ENCODE measurements around the gene TSPAN16. TPM values are rescaled to one million over a fixed set of nuclear protein-coding genes. Genes with fewer than 3 reads are reported as not detected.

Gene TSPAN16
- total RNA-seq, 1 experiment from 2014 or later = not detected

- peaks cover 14% of the 10 kb centered on the region for H3K4me1 Mint-ChIP-seq
These were observed 59.5 kb downstream of the TSPAN16 start, which contains the start of gene PLPPR2 for GRCh38 chr19:11355160-11356073. Gene PLPPR2 (plus strand): TSS chr19:11355432. CDS start chr19:11357674, 2,242 bp downstream.

GRCh38 chr19:11356074-11356397 is 60.1 kb downstream of the TSPAN16 start:
- peaks cover 19% of the 10 kb centered on the region for H3K4me1 Mint-ChIP-seq
- ChIA-PET CTCF (no interaction called here), POLR2A (no interaction called here)
- TF ChIP-seq GTF2I (CRISPR knock-in tag; conservative IDR thresholded peaks at IDR 0.05) = no peak
- no peak for TF ChIP-seq SMAD3 (CRISPR knock-in tag; IDR thresholded peaks at IDR 0.05; ENCODE audit: borderline replicate concordance)
- no peak for TF ChIP-seq SP1 (CRISPR knock-in tag; conservative IDR thresholded peaks at IDR 0.05)
- TF ChIP-seq ZBTB43 (CRISPR knock-in tag; IDR thresholded peaks at IDR 0.05) = no peak
- TF ChIP-seq ZNF281 (CRISPR knock-in tag; IDR thresholded peaks at IDR 0.05) = no peak
- no peak for DNase-seq (ENCODE audit: low spot score)
- no peaks in the 10 kb centered on the region for H3K9me3 Mint-ChIP-seq
- peak overlapping the region; percentile 75 for H3K4me3 Mint-ChIP-seq
- peaks cover 77% of the 10 kb centered on the region for H3K27me3 Mint-ChIP-seq (ENCODE audit: low read depth)
- H3K36me3 Mint-ChIP-seq = no peaks in the 10 kb centered on the region
- no peak for ATAC-seq
- H3K27ac Mint-ChIP-seq = no peak overlapping the region

More at GRCh38 chr19:11355160-11356073, 59.5 kb downstream of the TSPAN16 start, which contains the start of gene PLPPR2:
- DNase-seq (ENCODE audit: low spot score) (peak; percentile 99), ATAC-seq (peak; percentile 95)
- POLR2A ChIA-PET = no interaction called here
- H3K27me3 Mint-ChIP-seq (ENCODE audit: low read depth) = peaks cover 74% of the 10 kb centered on the region
- CTCF ChIA-PET = no interaction called here
- H3K36me3 Mint-ChIP-seq = no peaks in the 10 kb centered on the region
- H3K9me3 Mint-ChIP-seq = no peaks in the 10 kb centered on the region
- peak within 1 kb of the TSS; percentile 75 for H3K4me3 Mint-ChIP-seq
- no peak within 1 kb of the TSS for H3K27ac Mint-ChIP-seq
- TF ChIP-seq E2F5 (CRISPR knock-in tag; IDR thresholded peaks at IDR 0.05) = peak; percentile 46; the same call in 1 of the 2 replicates
- TF ChIP-seq IRF2 (CRISPR knock-in tag; IDR thresholded peaks at IDR 0.05; ENCODE audit: borderline replicate concordance, low read depth) = no peak
- TF ChIP-seq SMAD4 (CRISPR knock-in tag; IDR thresholded peaks at IDR 0.05) = no peak
- no peak for TF ChIP-seq PREB (CRISPR knock-in tag; IDR thresholded peaks at IDR 0.05; ENCODE audit: borderline replicate concordance)
- peak; percentile 67 for TF ChIP-seq SP1 (CRISPR knock-in tag; conservative IDR thresholded peaks at IDR 0.05)
- no peak for TF ChIP-seq CREM (CRISPR knock-in tag; IDR thresholded peaks at IDR 0.05)
- no peak for TF ChIP-seq SOX15 (CRISPR knock-in tag; IDR thresholded peaks at IDR 0.05)
- no peak for TF ChIP-seq TCF7 (CRISPR knock-in tag; IDR thresholded peaks at IDR 0.05; ENCODE audit: low read depth)
- no peak for TF ChIP-seq ZBTB21 (CRISPR knock-in tag; IDR thresholded peaks at IDR 0.05; ENCODE audit: borderline replicate concordance)
- TF ChIP-seq E2F4 (CRISPR knock-in tag; IDR thresholded peaks at IDR 0.05; ENCODE audit: borderline replicate concordance, low read depth) = no peak
- no peak for TF ChIP-seq NFE2L1 (CRISPR knock-in tag; IDR thresholded peaks at IDR 0.05)

Data from WTC11 (cell line).